K562 (cell line): ENCODE measurements around the gene UNC80.

Experiments
- CGGBP1 ChIP-seq: fragments of 250-450 bp; sonication (Bioruptor Pico); IDR thresholded peaks from 2 replicates; pipeline ENCODE4 v1.9.0; 2021; ENCODE audit warnings: mild to moderate bottlenecking
- KLF16 ChIP-seq: IDR thresholded peaks from 2 replicates; pipeline ENCODE4 v1.6.1; 2016; ENCODE audit warnings: antibody characterized with exemption
- NEUROD1 ChIP-seq: fragments of 150-350 bp; IDR thresholded peaks from 2 replicates; pipeline ENCODE4 v1.6.1; 2014; ENCODE audit warnings: borderline replicate concordance, low read length, low read depth; ENCODE audit not compliant: partially characterized antibody
- NFIC ChIP-seq: fragments of 450-650 bp; IDR thresholded peaks from 2 replicates; pipeline ENCODE4 v1.6.1; 2017; ENCODE audit warnings: mild to moderate bottlenecking, inconsistent platforms
- THRA ChIP-seq: fragments of 450-650 bp; IDR thresholded peaks from 2 replicates; pipeline ENCODE4 v1.6.1; 2017; ENCODE audit warnings: mild to moderate bottlenecking, moderate library complexity
- ZBTB2 ChIP-seq: fragments of 450-650 bp; IDR thresholded peaks from 2 replicates; pipeline ENCODE4 v1.6.1; 2016; ENCODE audit warnings: antibody characterized with exemption
- ZSCAN29 ChIP-seq: fragments of 450-650 bp; IDR thresholded peaks from 2 replicates; pipeline ENCODE4 v1.6.1; 2017

- TF ChIP-seq NEUROD1 (no peak), CGGBP1 (CRISPR knock-in tag) (no peak), ZBTB2 (no peak), NFIC (no peak), KLF16 (no peak), ZSCAN29 (no peak), THRA (no peak)
Measured at GRCh38 chr2:210000464-210001324, 229.1 kb downstream of the UNC80 start.
